Panc1 (cell line): Measurements from ENCODE around the gene APP. TPM values are rescaled to one million over a fixed set of nuclear protein-coding genes. Genes with fewer than 3 reads are reported as not detected.

ENCODE experiments used
- ATAC-seq: fragments of 200-7000 bp; cut with Tn5 transposase; 2 replicates; pipeline ENCODE4 v1.9.1; 2020; ENCODE audit warnings: mild to moderate bottlenecking, moderate library complexity
- BruUV-seq: library from RNA; stranded (reverse); fragments of 400-500 nt; replicated peaks from 2 replicates; lab custom pipeline; 2021; lab: Mats Ljungman, UMichigan
- CTCF ChIA-PET: fragments of 300-600 bp; sonication (Branson Sonifier 250); formaldehyde crosslinking; loops from one replicate; lab custom pipeline; 2022; ENCODE audit warnings: antibody characterized with exemption; lab: Charles Lee
- POLR2A ChIA-PET: fragments of 300-600 bp; sonication (Branson Sonifier 250); formaldehyde crosslinking; loops from one replicate; lab custom pipeline; 2022; ENCODE audit warnings: antibody characterized with exemption; lab: Charles Lee
- DNase-seq: peaks from one replicate; pipeline ENCODE4 v3.0.0-alpha.2; 2010; ENCODE audit warnings: low read depth, low spot score
- H3K27ac ChIP-seq: 2 replicates; pipeline ENCODE4 v1.5.1; 2011; ENCODE audit warnings: mild to moderate bottlenecking, low read length, inconsistent platforms
- H3K27me3 ChIP-seq: fragments of 200-500 bp; sonication (Bioruptor generic); 2 replicates; pipeline ENCODE4 v1.6.0; 2014; ENCODE audit warnings: low read length, inconsistent platforms; ENCODE audit not compliant: control insufficient read depth, insufficient read depth
- H3K36me3 ChIP-seq: fragments of 200-500 bp; sonication (Bioruptor generic); 2 replicates; pipeline ENCODE4 v1.5.1; 2014; ENCODE audit warnings: inconsistent platforms, mild to moderate bottlenecking, low read length, moderate library complexity; ENCODE audit not compliant: control insufficient read depth, insufficient read depth
- H3K4me1 ChIP-seq: 2 replicates; pipeline ENCODE4 v1.5.1; 2011; ENCODE audit warnings: inconsistent platforms, mild to moderate bottlenecking, low read length, moderate library complexity; ENCODE audit not compliant: control insufficient read depth, insufficient read depth
- H3K4me3 ChIP-seq, 2 experiments: 2 replicates each; pipeline ENCODE4 v1.5.1; 2011 to 2012; ENCODE audit warnings: low read depth in 2 of 2, low read length in 2 of 2, mild to moderate bottlenecking in 2 of 2, inconsistent platforms in 1 of 2, moderate library complexity in 1 of 2
- H3K9me3 ChIP-seq: fragments of 200-500 bp; sonication (Bioruptor generic); 2 replicates; pipeline ENCODE4 v1.5.1; 2014; ENCODE audit warnings: low read depth, mild to moderate bottlenecking, inconsistent platforms, low read length, moderate library complexity; ENCODE audit not compliant: control insufficient read depth, insufficient read depth
- POLR2AphosphoS5 ChIP-seq: IDR thresholded peaks from 2 replicates; pipeline ENCODE4 v1.6.1; 2012; ENCODE audit warnings: mild to moderate bottlenecking, low read depth, low read length, moderate library complexity
- SIN3A ChIP-seq: IDR thresholded peaks from 2 replicates; pipeline ENCODE4 v1.6.1; 2012; ENCODE audit warnings: low read depth, mild to moderate bottlenecking, low read length, moderate library complexity, borderline replicate concordance; ENCODE audit not compliant: insufficient read depth
- TCF7L2 ChIP-seq: IDR thresholded peaks from 2 replicates; pipeline ENCODE4 v1.6.1; 2011; ENCODE audit warnings: mild to moderate bottlenecking, low read depth, low read length, inconsistent platforms
- in situ Hi-C: cut with HindIII; loops from 2 replicates; pipeline ENCODE4 v1.10.0; 2016; ENCODE audit warnings: low sequenced_read_pairs, low pct_unique_long_range_greater_than_20kb
- intact Hi-C: fragments of 100-400 bp; cut with micrococcal nuclease; formaldehyde crosslinking; loops from one replicate; pipeline ENCODE4 v1.10.0; 2022; ENCODE audit not compliant: unreplicated experiment
- total RNA-seq: library from RNA; stranded (reverse); gene quantifications from one replicate; pipeline ENCODE4 v1.2.1, GENCODE V29; 2021; ENCODE audit not compliant: unreplicated experiment
- TF ChIP-seq, protein P1 (sequence below), 2 experiments: IDR thresholded peaks; 2 replicates each; pipeline ENCODE4 v1.6.1; 2011 to 2012; ENCODE audit warnings: low read depth in 2 of 2, control low read depth in 1 of 2, low read length in 1 of 2, mild to moderate bottlenecking in 1 of 2, moderate library complexity in 1 of 2; ENCODE audit not compliant: insufficient read depth in 1 of 2
- TF ChIP-seq, protein P2 (sequence below): fragments of 450-650 bp; IDR thresholded peaks from 2 replicates; pipeline ENCODE4 v1.5.1; 2017; ENCODE audit warnings: mild to moderate bottlenecking

APP gene
- total RNA-seq, 1 experiment from 2014 or later: 542 TPM

DNA sequence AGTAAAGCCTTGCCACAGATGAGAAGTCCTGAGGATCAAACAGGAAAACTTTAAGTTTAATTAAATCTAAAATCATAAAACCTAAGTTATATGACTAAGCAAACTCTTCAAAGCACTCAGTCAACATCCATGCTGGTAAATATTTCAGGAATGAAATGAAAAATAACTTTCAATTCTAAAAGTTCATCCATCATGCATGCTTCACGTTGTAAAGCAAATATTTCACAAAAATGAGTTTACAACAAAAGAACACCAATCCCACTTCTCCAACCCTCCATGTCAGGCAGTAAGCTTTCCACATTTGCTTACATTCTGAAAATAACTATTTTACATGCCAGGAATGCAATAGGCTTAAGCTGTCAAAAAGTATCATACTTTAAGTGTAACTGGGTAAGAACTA, 16.8 kb downstream of the APP start:
- Histone ChIP-seq H3K4me1 (peaks cover 60% of the 10 kb centered on the region), H3K27me3 (no peaks in the 10 kb centered on the region), H3K9me3 (no peaks in the 10 kb centered on the region), H3K27ac (peak overlapping the region; percentile 24; the same call in 1 of the 2 replicates), H3K4me3 (no peak overlapping the region), H3K36me3 (no peaks in the 10 kb centered on the region)
- no peak for DNase-seq
- no TSS peak for BruUV-seq
- in situ Hi-C loops (no loop called here), intact Hi-C loops (no loop called here)
- POLR2A ChIA-PET: no interaction called here
- TF ChIP-seq, protein P1, sequence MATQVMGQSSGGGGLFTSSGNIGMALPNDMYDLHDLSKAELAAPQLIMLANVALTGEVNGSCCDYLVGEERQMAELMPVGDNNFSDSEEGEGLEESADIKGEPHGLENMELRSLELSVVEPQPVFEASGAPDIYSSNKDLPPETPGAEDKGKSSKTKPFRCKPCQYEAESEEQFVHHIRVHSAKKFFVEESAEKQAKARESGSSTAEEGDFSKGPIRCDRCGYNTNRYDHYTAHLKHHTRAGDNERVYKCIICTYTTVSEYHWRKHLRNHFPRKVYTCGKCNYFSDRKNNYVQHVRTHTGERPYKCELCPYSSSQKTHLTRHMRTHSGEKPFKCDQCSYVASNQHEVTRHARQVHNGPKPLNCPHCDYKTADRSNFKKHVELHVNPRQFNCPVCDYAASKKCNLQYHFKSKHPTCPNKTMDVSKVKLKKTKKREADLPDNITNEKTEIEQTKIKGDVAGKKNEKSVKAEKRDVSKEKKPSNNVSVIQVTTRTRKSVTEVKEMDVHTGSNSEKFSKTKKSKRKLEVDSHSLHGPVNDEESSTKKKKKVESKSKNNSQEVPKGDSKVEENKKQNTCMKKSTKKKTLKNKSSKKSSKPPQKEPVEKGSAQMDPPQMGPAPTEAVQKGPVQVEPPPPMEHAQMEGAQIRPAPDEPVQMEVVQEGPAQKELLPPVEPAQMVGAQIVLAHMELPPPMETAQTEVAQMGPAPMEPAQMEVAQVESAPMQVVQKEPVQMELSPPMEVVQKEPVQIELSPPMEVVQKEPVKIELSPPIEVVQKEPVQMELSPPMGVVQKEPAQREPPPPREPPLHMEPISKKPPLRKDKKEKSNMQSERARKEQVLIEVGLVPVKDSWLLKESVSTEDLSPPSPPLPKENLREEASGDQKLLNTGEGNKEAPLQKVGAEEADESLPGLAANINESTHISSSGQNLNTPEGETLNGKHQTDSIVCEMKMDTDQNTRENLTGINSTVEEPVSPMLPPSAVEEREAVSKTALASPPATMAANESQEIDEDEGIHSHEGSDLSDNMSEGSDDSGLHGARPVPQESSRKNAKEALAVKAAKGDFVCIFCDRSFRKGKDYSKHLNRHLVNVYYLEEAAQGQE (IDR thresholded peaks at IDR 0.05; ENCODE audit: insufficient read depth in 1 of 2, low read depth in 2 of 2, low read length in 1 of 2): no peak
- TF ChIP-seq POLR2AphosphoS5 (no peak), TCF7L2 (no peak), SIN3A (no peak)
- TF ChIP-seq, protein P2, sequence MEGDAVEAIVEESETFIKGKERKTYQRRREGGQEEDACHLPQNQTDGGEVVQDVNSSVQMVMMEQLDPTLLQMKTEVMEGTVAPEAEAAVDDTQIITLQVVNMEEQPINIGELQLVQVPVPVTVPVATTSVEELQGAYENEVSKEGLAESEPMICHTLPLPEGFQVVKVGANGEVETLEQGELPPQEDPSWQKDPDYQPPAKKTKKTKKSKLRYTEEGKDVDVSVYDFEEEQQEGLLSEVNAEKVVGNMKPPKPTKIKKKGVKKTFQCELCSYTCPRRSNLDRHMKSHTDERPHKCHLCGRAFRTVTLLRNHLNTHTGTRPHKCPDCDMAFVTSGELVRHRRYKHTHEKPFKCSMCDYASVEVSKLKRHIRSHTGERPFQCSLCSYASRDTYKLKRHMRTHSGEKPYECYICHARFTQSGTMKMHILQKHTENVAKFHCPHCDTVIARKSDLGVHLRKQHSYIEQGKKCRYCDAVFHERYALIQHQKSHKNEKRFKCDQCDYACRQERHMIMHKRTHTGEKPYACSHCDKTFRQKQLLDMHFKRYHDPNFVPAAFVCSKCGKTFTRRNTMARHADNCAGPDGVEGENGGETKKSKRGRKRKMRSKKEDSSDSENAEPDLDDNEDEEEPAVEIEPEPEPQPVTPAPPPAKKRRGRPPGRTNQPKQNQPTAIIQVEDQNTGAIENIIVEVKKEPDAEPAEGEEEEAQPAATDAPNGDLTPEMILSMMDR: no peak
- CTCF ChIA-PET: no interaction called here
- ATAC-seq: no peak

DNA sequence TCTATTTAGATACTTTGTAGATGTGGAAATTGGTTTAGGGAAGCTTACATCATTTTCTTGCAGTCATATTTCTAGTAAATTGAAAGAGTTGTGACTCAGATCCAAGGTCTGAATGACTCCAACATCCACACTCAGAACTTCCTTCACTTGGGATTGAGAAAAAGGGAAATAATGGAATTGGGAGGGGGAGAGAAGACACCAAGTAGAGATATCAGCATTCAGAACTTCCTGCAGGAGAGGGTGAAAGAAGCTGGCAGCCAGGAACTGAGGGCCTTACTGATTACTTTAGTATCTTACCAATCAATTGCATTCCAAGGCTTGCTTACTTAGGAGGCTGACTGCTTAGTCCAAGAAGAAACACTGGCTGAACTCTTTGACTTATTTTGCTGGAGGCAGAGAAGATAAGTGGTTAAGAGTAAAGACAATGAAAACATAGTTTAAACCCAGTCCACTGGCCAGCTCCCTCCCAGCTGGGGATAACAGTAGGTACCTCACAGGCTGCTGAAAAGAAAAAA, 21.7 kb downstream of the APP start:
- ChIA-PET POLR2A (no interaction called here), CTCF (no interaction called here)
- peak overlapping the region; percentile 77 for H3K27ac ChIP-seq
- intact Hi-C loops: no loop called here
- DNase-seq (no peak), ATAC-seq (peak; percentile 61)
- BruUV-seq: no TSS peak
- in situ Hi-C loops: no loop called here
- peaks cover 53% of the 10 kb centered on the region for H3K4me1 ChIP-seq
- no peak overlapping the region for H3K4me3 ChIP-seq
- no peaks in the 10 kb centered on the region for H3K9me3 ChIP-seq
- no peaks in the 10 kb centered on the region for H3K27me3 ChIP-seq
- TF ChIP-seq SIN3A (no peak), TCF7L2 (no peak)
- TF ChIP-seq, protein P2: no peak
- H3K36me3 ChIP-seq: peaks cover 2% of the 10 kb centered on the region; the same call in 1 of the 2 replicates
